Naive B cell (primary cell): Measurements from ENCODE around the gene FAM209B. TPM values are rescaled to one million over a fixed set of nuclear protein-coding genes. Genes with fewer than 3 reads are reported as not detected.

ENCODE experiments used
- ATAC-seq, 2 donors: fragments of 150-1000 bp; cut with Tn5 transposase; 2 replicates each; pipeline ENCODE4 v1.10.0; 2021; ENCODE audit warnings: low read depth in 2 of 2, mild to moderate bottlenecking in 2 of 2, moderate library complexity in 2 of 2
- DNase-seq: peaks from one replicate; pipeline ENCODE4 v3.0.0; 2022
- H3K27ac Mint-ChIP-seq, 6 donors: one replicate each; pipeline ENCODE4 v1.8.0; 2020 to 2022; ENCODE audit warnings: mild to moderate bottlenecking in 6 of 6, mixed read lengths in 6 of 6, moderate library complexity in 5 of 6, inconsistent platforms in 2 of 6
- H3K27me3 Mint-ChIP-seq, 3 donors: one replicate each; pipeline ENCODE4 v1.8.0; 2021 to 2022; ENCODE audit warnings: mixed read lengths in 3 of 3, mild to moderate bottlenecking in 1 of 3
- H3K36me3 Mint-ChIP-seq, 2 donors: one replicate each; pipeline ENCODE4 v1.8.0; 2020 to 2022; ENCODE audit warnings: mixed read lengths in 2 of 2, inconsistent platforms in 1 of 2, mild to moderate bottlenecking in 1 of 2
- H3K4me1 Mint-ChIP-seq, 3 donors: one replicate each; pipeline ENCODE4 v1.8.0; 2020 to 2022; ENCODE audit warnings: mixed read lengths in 3 of 3, inconsistent platforms in 1 of 3, mild to moderate bottlenecking in 1 of 3, moderate library complexity in 1 of 3
- H3K4me3 Mint-ChIP-seq, 8 donors: one replicate each; pipeline ENCODE4 v1.8.0; 2020 to 2022; ENCODE audit warnings: mild to moderate bottlenecking in 8 of 8, mixed read lengths in 8 of 8, moderate library complexity in 8 of 8, inconsistent platforms in 2 of 8
- H3K9me3 Mint-ChIP-seq, 7 donors: one replicate each; pipeline ENCODE4 v1.8.0; 2020 to 2022; ENCODE audit warnings: mixed read lengths in 7 of 7, mild to moderate bottlenecking in 5 of 7, inconsistent platforms in 2 of 7, moderate library complexity in 1 of 7
- polyA plus RNA-seq, 6 donors: library from polyadenylated mRNA; unstranded; fragments of 300-500 nt; fragmentation: Illumina TruSeq; gene quantifications; one replicate each; pipeline ENCODE4 v1.2.3, GENCODE V29; 2021; ENCODE audit warnings: low read depth in 6 of 6

The FAM209B gene
- polyA plus RNA-seq, 6 donors from 2014 or later = 0.62 to 0.73 TPM; not detected in 4

DNA sequence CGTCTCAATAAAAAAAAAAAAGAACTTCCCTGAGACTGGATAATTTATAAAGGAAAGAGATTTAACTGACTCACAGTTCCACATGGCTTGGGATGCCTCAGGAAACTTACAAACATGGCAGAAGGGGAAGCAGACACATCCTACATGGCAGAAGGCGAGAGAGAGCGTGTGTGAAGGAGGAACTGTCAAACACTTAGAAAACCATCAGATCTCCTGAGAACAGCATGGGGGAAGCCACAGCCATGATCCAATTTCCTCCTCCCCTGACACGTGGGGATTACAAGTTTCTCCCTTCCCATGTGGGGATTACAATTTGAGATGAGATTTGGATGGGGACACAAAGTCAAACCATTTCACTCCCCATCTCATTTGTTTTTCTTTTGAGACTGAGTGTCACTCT, 49.5 kb downstream of the FAM209B start:
- DNase-seq = no peak
- H3K4me3 Mint-ChIP-seq = no peak overlapping the region

DNA sequence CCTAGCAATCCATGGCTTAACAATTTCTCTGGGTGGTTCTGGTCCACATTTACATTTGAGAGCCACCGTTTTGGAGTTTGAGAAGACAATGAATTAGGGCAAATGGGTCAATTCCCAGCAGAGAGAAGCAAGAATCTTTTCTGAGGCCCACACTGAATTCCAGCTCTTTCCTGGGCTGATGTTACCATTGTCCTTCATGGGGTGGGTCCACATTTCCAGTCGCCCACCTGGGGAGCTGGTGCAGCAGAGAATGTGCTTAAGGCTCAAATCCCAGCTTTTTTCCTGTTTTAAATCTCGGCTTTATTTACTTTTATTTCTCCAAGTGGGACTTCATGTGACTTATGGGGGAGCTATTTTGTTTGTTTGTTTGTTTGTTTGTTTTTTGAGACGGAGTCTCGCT, 51.9 kb downstream of the FAM209B start:
- DNase-seq (no peak), ATAC-seq (no peak)
- no peaks in the 10 kb centered on the region for H3K36me3 Mint-ChIP-seq
- H3K4me1 Mint-ChIP-seq = no peaks in the 10 kb centered on the region
- peaks cover 0 to 4% (median 0%) of the 10 kb centered on the region in 7 donors for H3K9me3 Mint-ChIP-seq
- peaks cover 12 to 27% (median 19%) of the 10 kb centered on the region in 3 donors for H3K27me3 Mint-ChIP-seq
- no peak overlapping the region for H3K4me3 Mint-ChIP-seq
- no peak overlapping the region for H3K27ac Mint-ChIP-seq

More for the DNA sequence above, 49.5 kb downstream of the FAM209B start:
- Mint-ChIP-seq H3K27ac (no peak overlapping the region), H3K9me3 (no peaks in the 10 kb centered on the region), H3K27me3 (peaks cover 9 to 22% (median 14%) of the 10 kb centered on the region in 3 donors), H3K36me3 (no peaks in the 10 kb centered on the region), H3K4me1 (no peaks in the 10 kb centered on the region)
- ATAC-seq = no peak

Other genes starting within 250 kb of the FAM209B start
- gene FAM210B, start 174.3 kb upstream of the FAM209B start, polyA plus RNA-seq = 10 to 100 TPM; 10.5 to 25.6 (median 13.6) TPM
- 1 to 10 TPM in 2 of 6 donors, under 1 TPM in 3, not detected in 1; 0.13 to 1.6 (median 0.96) TPM for gene AURKA, start 141.0 kb upstream of the FAM209B start, polyA plus RNA-seq
- 10 to 100 TPM; 23.6 to 38.0 (median 26.5) TPM for gene CSTF1, start 140.6 kb upstream of the FAM209B start, polyA plus RNA-seq
- gene CASS4, start 121.0 kb upstream of the FAM209B start, polyA plus RNA-seq = under 1 TPM in 4 of 6 donors, not detected in 2; 0.20 to 0.46 (median 0.28) TPM
- gene RTF2, start 64.6 kb upstream of the FAM209B start, polyA plus RNA-seq = 100 to 1,000 TPM; 130 to 152 (median 141) TPM
- gene FAM209A, start 8.5 kb upstream of the FAM209B start, polyA plus RNA-seq = 1 to 10 TPM in 1 of 6 donors, under 1 TPM in 3, not detected in 2; 0.38 to 1.1 (median 0.73) TPM
- not detected for gene TFAP2C, start 96.1 kb downstream of the FAM209B start, polyA plus RNA-seq